Karpas-422 (cell line): ENCODE results near the gene AKAP13. TPM values are rescaled to one million over a fixed set of nuclear protein-coding genes. Genes with fewer than 3 reads are reported as not detected.
"Not testable (repeated sequence)": the region's sequence is repeated elsewhere in the genome, so short reads cannot be mapped to it uniquely, and the experiment has no call there.

Experiments
- DNase-seq: peaks from one replicate; pipeline ENCODE4 v3.0.0-alpha.2; 2015
- H2AFZ ChIP-seq: fragments of 200-600 bp; sonication (generic); 2 replicates; pipeline ENCODE4 v1.6.1; 2014; ENCODE audit warnings: antibody characterized with exemption, low read length, mixed read lengths
- H3K27ac ChIP-seq: fragments of 200-600 bp; sonication (generic); 2 replicates; pipeline ENCODE4 v1.5.1; 2014; ENCODE audit warnings: mild to moderate bottlenecking, low read length, moderate library complexity
- H3K27me3 ChIP-seq: fragments of 200-600 bp; sonication (generic); 2 replicates; pipeline ENCODE4 v1.6.1; 2014; ENCODE audit warnings: low read length, mixed read lengths
- H3K36me3 ChIP-seq: fragments of 200-600 bp; sonication (generic); 2 replicates; pipeline ENCODE4 v1.6.1; 2014; ENCODE audit warnings: low read length, mixed read lengths; ENCODE audit not compliant: insufficient read depth
- H3K4me1 ChIP-seq: fragments of 200-600 bp; sonication (generic); 2 replicates; pipeline ENCODE4 v1.6.1; 2014; ENCODE audit warnings: mild to moderate bottlenecking, low read length, mixed read lengths
- H3K4me2 ChIP-seq: fragments of 200-600 bp; sonication (generic); 2 replicates; pipeline ENCODE4 v1.6.1; 2014; ENCODE audit warnings: low read length, low read depth, mild to moderate bottlenecking; ENCODE audit not compliant: poor library complexity, severe bottlenecking
- H3K4me3 ChIP-seq: fragments of 200-600 bp; sonication (generic); 2 replicates; pipeline ENCODE4 v1.5.1; 2014; ENCODE audit warnings: mild to moderate bottlenecking, antibody characterized with exemption, low read length, mixed read lengths
- H3K79me2 ChIP-seq: fragments of 200-600 bp; sonication (generic); 2 replicates; pipeline ENCODE4 v1.6.1; 2014; ENCODE audit warnings: mild to moderate bottlenecking, low read length, mixed read lengths
- H3K9ac ChIP-seq: fragments of 200-600 bp; sonication (generic); 2 replicates; pipeline ENCODE4 v1.6.0; 2014; ENCODE audit warnings: low read length
- H3K9me2 ChIP-seq: fragments of 200-600 bp; sonication (generic), shearing (Covaris generic); replicated peaks from 2 replicates; pipeline ENCODE4 v1.6.0; 2014; ENCODE audit warnings: mild to moderate bottlenecking, low read length, moderate library complexity; ENCODE audit not compliant: insufficient read depth
- H3K9me3 ChIP-seq: fragments of 300-700, 200-600 bp; sonication (generic); 2 replicates; pipeline ENCODE4 v1.6.1; 2014; ENCODE audit warnings: low read length, mixed read lengths
- H4K20me1 ChIP-seq: fragments of 200-600 bp; sonication (generic); 2 replicates; pipeline ENCODE4 v1.6.1; 2014; ENCODE audit warnings: mild to moderate bottlenecking, antibody characterized with exemption, low read length, low read depth; ENCODE audit not compliant: insufficient read depth
- total RNA-seq: library from RNA; depleted of rRNA; stranded (reverse); fragments of >200 nt; shearing (Covaris generic); gene quantifications from 2 replicates; pipeline ENCODE4 v1.2.3, GENCODE V29; 2014; ENCODE audit warnings: low replicate concordance

AKAP13 gene
- total RNA-seq, 1 experiment from 2014 or later, result 166 TPM

GRCh38 chr15:85441854-85442253 lies 61.5 kb downstream of the AKAP13 start:
- Histone ChIP-seq H3K9ac (peak overlapping the region; percentile 28), H3K4me3 (peak overlapping the region; percentile 19; the same call in 1 of the 2 replicates), H3K27ac (peak overlapping the region; percentile 79), H3K4me2 (peak overlapping the region; percentile 60), H3K4me1 (peaks cover 54% of the 10 kb centered on the region), H3K79me2 (peaks cover 66% of the 10 kb centered on the region)
- H3K27me3 ChIP-seq, H3K9me2 ChIP-seq, H3K9me3 ChIP-seq, H3K36me3 ChIP-seq, H4K20me1 ChIP-seq, H2AFZ ChIP-seq, DNase-seq: not testable (repeated sequence)

GRCh38 chr15:85443046-85443445 lies 62.6 kb downstream of the AKAP13 start:
- H3K4me2 ChIP-seq, result peak overlapping the region; percentile 67
- H3K9me3 ChIP-seq, result no peaks in the 10 kb centered on the region
- H3K27ac ChIP-seq, result peak overlapping the region; percentile 89
- H3K27me3 ChIP-seq, result no peaks in the 10 kb centered on the region
- H3K9me2 ChIP-seq, result no peaks in the 10 kb centered on the region
- H3K79me2 ChIP-seq, result peaks cover 77% of the 10 kb centered on the region
- H3K4me1 ChIP-seq, result peaks cover 59% of the 10 kb centered on the region
- no peaks in the 10 kb centered on the region for H4K20me1 ChIP-seq
- peak overlapping the region; percentile 41 for H3K4me3 ChIP-seq
- DNase-seq, result peak; percentile 66
- peak overlapping the region; percentile 38 for H3K9ac ChIP-seq
- H3K36me3 ChIP-seq, result no peaks in the 10 kb centered on the region
- H2AFZ ChIP-seq, result no peak overlapping the region

- no peaks in the 10 kb centered on the region for H3K36me3 ChIP-seq
- H3K79me2 ChIP-seq, result peaks cover 83% of the 10 kb centered on the region
- H3K4me3 ChIP-seq, result peak overlapping the region; percentile 41
- peaks cover 59% of the 10 kb centered on the region for H3K4me1 ChIP-seq
- peak overlapping the region; percentile 89 for H3K27ac ChIP-seq
- no peak overlapping the region for H2AFZ ChIP-seq
- peak; percentile 75 for DNase-seq
- H3K9ac ChIP-seq, result peak overlapping the region; percentile 38
- H3K9me2 ChIP-seq, result no peaks in the 10 kb centered on the region
- H3K4me2 ChIP-seq, result peak overlapping the region; percentile 67
- H3K9me3 ChIP-seq, result no peaks in the 10 kb centered on the region
- H4K20me1 ChIP-seq, result no peaks in the 10 kb centered on the region
- no peaks in the 10 kb centered on the region for H3K27me3 ChIP-seq
These were observed 63.2 kb downstream of the AKAP13 start for GRCh38 chr15:85443593-85444087.

- H3K4me3 ChIP-seq, result 0 out of 2 replicates have a peak overlapping the region, but pooled peaks have one; percentile 41
- H3K79me2 ChIP-seq, result peaks cover 89% of the 10 kb centered on the region
- no peaks in the 10 kb centered on the region for H4K20me1 ChIP-seq
- peak overlapping the region; percentile 89 for H3K27ac ChIP-seq
- peaks cover 59% of the 10 kb centered on the region for H3K4me1 ChIP-seq
- H3K9me3 ChIP-seq, result no peaks in the 10 kb centered on the region; the same call in 1 of the 2 replicates
- H3K9ac ChIP-seq, result no peak overlapping the region
- no peak for DNase-seq
- H3K36me3 ChIP-seq, result no peaks in the 10 kb centered on the region
- no peak overlapping the region for H2AFZ ChIP-seq
- H3K27me3 ChIP-seq, result no peaks in the 10 kb centered on the region
- H3K9me2 ChIP-seq, result no peaks in the 10 kb centered on the region
- H3K4me2 ChIP-seq, result peak overlapping the region; percentile 67
These were observed 63.8 kb downstream of the AKAP13 start for GRCh38 chr15:85444122-85444745.

- Histone ChIP-seq H4K20me1 (no peaks in the 10 kb centered on the region), H3K79me2 (peaks cover 95% of the 10 kb centered on the region), H3K27ac (peak overlapping the region; percentile 89), H3K4me2 (no peak overlapping the region), H3K9me3 (peaks cover 9% of the 10 kb centered on the region), H3K9ac (no peak overlapping the region), H3K36me3 (no peaks in the 10 kb centered on the region; the same call in 1 of the 2 replicates), H3K4me1 (peaks cover 53% of the 10 kb centered on the region), H2AFZ (no peak overlapping the region), H3K9me2 (no peaks in the 10 kb centered on the region), H3K27me3 (no peaks in the 10 kb centered on the region), H3K4me3 (no peak overlapping the region)
- DNase-seq, result no peak
These were observed 65.0 kb downstream of the AKAP13 start for GRCh38 chr15:85445361-85445760.

- Histone ChIP-seq H3K27ac (peak overlapping the region; percentile 83; the same call in 1 of the 2 replicates), H3K36me3 (no peaks in the 10 kb centered on the region; the same call in 1 of the 2 replicates), H3K9ac (no peak overlapping the region), H3K27me3 (no peaks in the 10 kb centered on the region), H4K20me1 (0 out of 2 replicates have a peak, but pooled peaks cover 3% of the 10 kb centered on the region), H3K79me2 (peaks cover 99% of the 10 kb centered on the region), H3K9me3 (peaks cover 9% of the 10 kb centered on the region), H3K4me2 (no peak overlapping the region), H3K4me1 (peaks cover 54% of the 10 kb centered on the region), H2AFZ (no peak overlapping the region), H3K4me3 (no peak overlapping the region), H3K9me2 (no peaks in the 10 kb centered on the region)
- no peak for DNase-seq
These were observed 70.8 kb downstream of the AKAP13 start for GRCh38 chr15:85451099-85451700.

- no peak for DNase-seq
- H3K9me3 ChIP-seq, result peaks cover 9% of the 10 kb centered on the region
- H3K4me3 ChIP-seq, result no peak overlapping the region
- peak overlapping the region; percentile 6; the same call in 1 of the 2 replicates for H3K9ac ChIP-seq
- no peaks in the 10 kb centered on the region; the same call in 1 of the 2 replicates for H3K36me3 ChIP-seq
- H3K27me3 ChIP-seq, result no peaks in the 10 kb centered on the region
- peak overlapping the region; percentile 83; the same call in 1 of the 2 replicates for H3K27ac ChIP-seq
- peaks cover 66% of the 10 kb centered on the region for H3K4me1 ChIP-seq
- 0 out of 2 replicates have a peak, but pooled peaks cover 3% of the 10 kb centered on the region for H4K20me1 ChIP-seq
- peaks cover 97% of the 10 kb centered on the region for H3K79me2 ChIP-seq
- no peak overlapping the region for H2AFZ ChIP-seq
- no peaks in the 10 kb centered on the region for H3K9me2 ChIP-seq
- H3K4me2 ChIP-seq, result peak overlapping the region; percentile 11
These were observed 72.0 kb downstream of the AKAP13 start for GRCh38 chr15:85452436-85452835.
